ENCODE measurements around the gene KPNB1. TPM values are rescaled to one million over a fixed set of nuclear protein-coding genes. Genes with fewer than 3 reads are reported as not detected.
A peak's percentile ranks its signal among the peaks of the same experiment; 100 is the strongest.

KPNB1 gene
- total and polyA plus RNA-seq, 2 of the 4 experiments (the other 2 are of a cell fraction): 206 to 1,082 TPM

GRCh38 chr17:47649972-47650524 is 329 bp downstream of the KPNB1 start:
- DNase-seq (no peak), ATAC-seq (ENCODE audit: low read depth) (peak; percentile 6)
- POLR2A ChIA-PET (ENCODE audit: unreplicated experiment): no interaction called here
- Histone ChIP-seq H2BK120ac (ENCODE audit: low read depth, low read length) (0 out of 2 replicates have a peak overlapping the region, but pooled peaks have one; percentile 49), H4K8ac (ENCODE audit: low read depth in 2 of 2, low read length in 2 of 2) (peak overlapping the region; percentile 61 to 82; a peak in 3 of 4 replicates), H2AK5ac (ENCODE audit: low read depth, low read length) (peak overlapping the region; percentile 93), H4K20me1 (ENCODE audit: insufficient read depth, low read length) (peaks cover 34% of the 10 kb centered on the region), H4K91ac (ENCODE audit: insufficient read depth, low read depth, low read length) (peak overlapping the region; percentile 83), H3K27ac (ENCODE audit: insufficient read depth, low read length) (peak overlapping the region; percentile 98), H3K4me1 (ENCODE audit: control insufficient read depth, insufficient read depth, low read length) (peaks cover 5% of the 10 kb centered on the region; the same call in 1 of the 2 replicates), H2AFZ (replicated peaks; ENCODE audit: low read length, poor library complexity) (peak overlapping the region; percentile 85), H3K9me1 (ENCODE audit: insufficient read depth, low read length) (peaks cover 9% of the 10 kb centered on the region; the same call in 1 of the 2 replicates), H3K9me3 (ENCODE audit: control insufficient read depth, insufficient read depth, low read length) (no peaks in the 10 kb centered on the region), H3K14ac (replicated peaks; ENCODE audit: low read depth, low read length) (peak overlapping the region; percentile 65; the same call in 1 of the 2 replicates), H4K5ac (ENCODE audit: low read depth, low read length) (no peak overlapping the region), H3K4me3 (ENCODE audit: insufficient read depth, low read depth, low read length) (peak overlapping the region; percentile 81), H2AK9ac (replicated peaks; ENCODE audit: low read depth, low read length, poor library complexity) (peak overlapping the region; percentile 99), H3K4me2 (ENCODE audit: low read depth, low read length) (no peak overlapping the region; the same call in 1 of the 2 replicates), H3K56ac (ENCODE audit: extremely low read depth, insufficient read depth, low read length) (peak overlapping the region; percentile 71), H3K18ac (ENCODE audit: low read depth, low read length) (no peak overlapping the region), H3K27me3 (ENCODE audit: control insufficient read depth, insufficient read depth, low read length) (no peaks in the 10 kb centered on the region), H2BK20ac (ENCODE audit: low read depth, low read length) (no peak overlapping the region), H3K79me1 (ENCODE audit: low read depth in 1 of 2, low read length in 2 of 2) (peaks cover 10 to 52% of the 10 kb centered on the region in 2 experiments), H3K9ac (ENCODE audit: low read depth, low read length) (peak overlapping the region; percentile 91), H3K23ac (ENCODE audit: low read depth, low read length) (no peak overlapping the region), H2BK15ac (ENCODE audit: low read depth, low read length) (no peak overlapping the region), H3K4ac (ENCODE audit: low read depth, low read length) (peak overlapping the region; percentile 86), H2BK5ac (ENCODE audit: low read depth, low read length, poor library complexity, severe bottlenecking) (peak overlapping the region; percentile 91), H3K36me3 (ENCODE audit: control insufficient read depth, insufficient read depth, low read length) (peaks cover 19% of the 10 kb centered on the region)
- in situ Hi-C loops (cut with MboI; ENCODE audit: low sequenced_read_pairs) (loop anchor here (10.0 kb wide), 1 partner anchor 505 kb away; no protein-coding TSS in a partner anchor), intact Hi-C loops (cut with micrococcal nuclease) (loop anchor here (2.0 to 5.0 kb wide), 2 partner anchors 27 to 147 kb away; no protein-coding TSS in a partner anchor), dilution Hi-C loops (cut with HindIII; ENCODE audit: low sequenced_read_pairs, unreplicated experiment) (no loop called here)
- TF ChIP-seq USF2 (IDR thresholded peaks at IDR 0.05; ENCODE audit: low read depth, low read length): no peak
- TF ChIP-seq RAD21 (IDR thresholded peaks at IDR 0.05; ENCODE audit: low read length): no peak
- no peak for TF ChIP-seq MAZ (IDR thresholded peaks at IDR 0.05; ENCODE audit: borderline replicate concordance, low read depth, low read length)
- no peak for TF ChIP-seq RCOR1 (IDR thresholded peaks at IDR 0.05; ENCODE audit: insufficient replicate concordance, low read length)
- no peak for TF ChIP-seq ELK1 (IDR thresholded peaks at IDR 0.05; ENCODE audit: borderline replicate concordance, low read depth, low read length)
- no peak for TF ChIP-seq CTCF (conservative IDR thresholded peaks at IDR 0.05; ENCODE audit: low read depth, low read length)
- TF ChIP-seq POLR2A (IDR thresholded peaks at IDR 0.05; ENCODE audit: low read depth, low read length): peak; percentile 69
- WGBS, 2 experiments (ENCODE audit: extremely low coverage in 2 of 2, insufficient read length in 1 of 2): no CpG with 5 or more reads among the region's 48 CpGs
- no TSS peak for BruUV-seq (replicated peaks)
- CTCF ChIA-PET: interaction anchor here (1.0 kb wide), 1 partner anchor 14 kb away, joined by 6 read pairs; no protein-coding TSS in a partner anchor

All from IMR-90 (cell line).